HG03066 (cell line): Measurements from ENCODE around the gene NCAPG2.
"Not testable (repeated sequence)": the region's sequence is repeated elsewhere in the genome, so short reads cannot be mapped to it uniquely, and the experiment has no call there.

Source experiments
- ATAC-seq: cut with Tn5 transposase; IDR thresholded peaks from one replicate; pipeline ENCODE4 v1.9.1; 2021; ENCODE audit warnings: low read depth; ENCODE audit not compliant: unreplicated experiment

Gene NCAPG2

GRCh38 chr7:158645842-158646241 is 58.8 kb downstream of the NCAPG2 start:
- no peak for ATAC-seq

GRCh38 chr7:158642149-158642548 is 62.5 kb downstream of the NCAPG2 start:
- no peak for ATAC-seq

GRCh38 chr7:158638001-158638400 is 66.6 kb downstream of the NCAPG2 start:
- ATAC-seq, result no peak

GRCh38 chr7:158633055-158633956 is 71.3 kb downstream of the NCAPG2 start:
- ATAC-seq, result peak; percentile 79

GRCh38 chr7:158631574-158632195 is 72.9 kb downstream of the NCAPG2 start:
- ATAC-seq, result no peak

GRCh38 chr7:158626289-158626688 is 78.3 kb downstream of the NCAPG2 start:
- not testable (repeated sequence) for ATAC-seq

- no peak for ATAC-seq
These were observed 81.4 kb downstream of the NCAPG2 start for GRCh38 chr7:158623241-158623640.

- no peak for ATAC-seq
These were observed 83.7 kb downstream of the NCAPG2 start for GRCh38 chr7:158620839-158621441.

- no peak for ATAC-seq
These were observed 84.2 kb downstream of the NCAPG2 start for GRCh38 chr7:158620418-158620817.

GRCh38 chr7:158618745-158619140 is 85.9 kb downstream of the NCAPG2 start:
- no peak for ATAC-seq

GRCh38 chr7:158617737-158618128 is 86.9 kb downstream of the NCAPG2 start:
- ATAC-seq, result no peak

GRCh38 chr7:158616050-158616449 is 88.6 kb downstream of the NCAPG2 start:
- no peak for ATAC-seq

GRCh38 chr7:158614700-158615099 is 89.9 kb downstream of the NCAPG2 start:
- no peak for ATAC-seq

- peak; percentile 86 for ATAC-seq
These were observed 91.1 kb downstream of the NCAPG2 start for GRCh38 chr7:158613481-158613880.

GRCh38 chr7:158612546-158612945 is 92.1 kb downstream of the NCAPG2 start:
- ATAC-seq, result no peak

GRCh38 chr7:158611541-158611940 is 93.1 kb downstream of the NCAPG2 start:
- no peak for ATAC-seq

GRCh38 chr7:158609313-158609974 is 95.2 kb downstream of the NCAPG2 start:
- ATAC-seq, result no peak

- no peak for ATAC-seq
These were observed 97.0 kb downstream of the NCAPG2 start for GRCh38 chr7:158607563-158607962.

- ATAC-seq, result no peak
These were observed 97.8 kb downstream of the NCAPG2 start for GRCh38 chr7:158606671-158607424.

- ATAC-seq, result no peak
These were observed 98.5 kb downstream of the NCAPG2 start for GRCh38 chr7:158606129-158606528.
